Measurements from ENCODE around the gene NDUFAF8.

GRCh38 chr17:81199482-81199830 is 39.7 kb upstream of the NDUFAF8 start:
- TF ChIP-seq CTCF (IDR thresholded peaks at IDR 0.05; ENCODE audit: borderline replicate concordance, extremely low read depth, low read length, poor library complexity, severe bottlenecking) (no peak), EZH2 (IDR thresholded peaks at IDR 0.05; ENCODE audit: borderline replicate concordance, low read depth, low read length, severe bottlenecking) (no peak)

Data from DND-41 (cell line).